Ascending aorta (tissue), 2 donors: Measurements from ENCODE around the gene RAPGEF2. TPM values are rescaled to one million over a fixed set of nuclear protein-coding genes. Genes with fewer than 3 reads are reported as not detected.

Experiments
- DNase-seq, 2 donors: peaks; one replicate each; pipeline ENCODE4 v3.0.0-alpha.2; 2019; ENCODE audit warnings: low spot score in 2 of 2
- H3K27ac ChIP-seq, 2 donors: fragments of 200-600 bp; sonication (generic); one replicate each; pipeline ENCODE4 v1.5.1; 2016 to 2017; ENCODE audit warnings: mild to moderate bottlenecking in 1 of 2
- H3K27me3 ChIP-seq: fragments of 200-600 bp; sonication (generic); one replicate; pipeline ENCODE4 v1.5.1; 2017
- H3K36me3 ChIP-seq, 2 donors: fragments of 200-600 bp; sonication (generic); one replicate each; pipeline ENCODE4 v1.5.1; 2016
- H3K4me1 ChIP-seq, 2 donors: fragments of 200-600 bp; sonication (generic); one replicate each; pipeline ENCODE4 v1.5.1; 2016 to 2017; ENCODE audit warnings: mild to moderate bottlenecking in 1 of 2
- H3K4me3 ChIP-seq, 2 donors: fragments of 200-600 bp; sonication (generic); one replicate each; pipeline ENCODE4 v1.5.1; 2016 to 2017; ENCODE audit warnings: mild to moderate bottlenecking in 1 of 2
- H3K9me3 ChIP-seq, 2 donors: fragments of 200-600 bp; sonication (generic); one replicate each; pipeline ENCODE4 v1.5.1; 2016
- intact Hi-C: fragments of 100-400 bp; cut with DNase I; formaldehyde crosslinking; loops from one replicate; pipeline ENCODE4 v1.15.1; 2023
- total RNA-seq: library from RNA; depleted of rRNA; stranded (reverse); fragments of >200 nt; gene quantifications from one replicate; pipeline ENCODE4 v1.1.0, GENCODE V29; 2016
- TF ChIP-seq, protein P1 (sequence below), 3 experiments: fragments of 200-600 bp in 2 of 3; fragments of 450-650 bp in 1 of 3; sonication (generic) in 2 of 3; IDR thresholded peaks; one replicate each; pipeline ENCODE4 v1.5.1; 2016 to 2019; ENCODE audit warnings: antibody characterized with exemption in 3 of 3, mild to moderate bottlenecking in 1 of 3, moderate library complexity in 1 of 3

Gene RAPGEF2
- total RNA-seq, 1 donor from 2014 or later, result 65.7 TPM

DNA sequence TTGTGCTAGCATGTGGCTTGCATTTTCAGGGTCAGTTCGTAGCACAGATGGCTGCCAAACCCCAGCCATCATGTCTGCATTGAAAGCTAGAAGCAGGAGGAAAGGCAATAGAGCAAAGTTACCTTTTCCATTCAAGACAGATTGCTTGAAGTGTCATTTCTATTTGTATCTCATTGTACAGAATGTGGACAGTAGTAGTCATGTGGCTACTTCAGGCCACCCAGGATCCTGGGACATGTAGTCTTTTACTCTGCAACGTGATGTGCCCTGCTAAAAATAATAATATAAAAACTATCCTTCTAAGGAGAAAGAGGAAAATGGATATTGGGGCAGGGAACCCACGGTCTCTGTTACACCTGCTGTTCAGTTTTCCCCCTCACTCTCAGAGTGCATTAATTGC lies 118.4 kb downstream of the RAPGEF2 start:
- no peak for DNase-seq
- Histone ChIP-seq H3K4me1 (no peaks in the 10 kb centered on the region), H3K4me3 (no peak overlapping the region), H3K27ac (no peak overlapping the region), H3K36me3 (no peaks in the 10 kb centered on the region), H3K9me3 (no peaks in the 10 kb centered on the region), H3K27me3 (no peaks in the 10 kb centered on the region)
- TF ChIP-seq, protein P1, sequence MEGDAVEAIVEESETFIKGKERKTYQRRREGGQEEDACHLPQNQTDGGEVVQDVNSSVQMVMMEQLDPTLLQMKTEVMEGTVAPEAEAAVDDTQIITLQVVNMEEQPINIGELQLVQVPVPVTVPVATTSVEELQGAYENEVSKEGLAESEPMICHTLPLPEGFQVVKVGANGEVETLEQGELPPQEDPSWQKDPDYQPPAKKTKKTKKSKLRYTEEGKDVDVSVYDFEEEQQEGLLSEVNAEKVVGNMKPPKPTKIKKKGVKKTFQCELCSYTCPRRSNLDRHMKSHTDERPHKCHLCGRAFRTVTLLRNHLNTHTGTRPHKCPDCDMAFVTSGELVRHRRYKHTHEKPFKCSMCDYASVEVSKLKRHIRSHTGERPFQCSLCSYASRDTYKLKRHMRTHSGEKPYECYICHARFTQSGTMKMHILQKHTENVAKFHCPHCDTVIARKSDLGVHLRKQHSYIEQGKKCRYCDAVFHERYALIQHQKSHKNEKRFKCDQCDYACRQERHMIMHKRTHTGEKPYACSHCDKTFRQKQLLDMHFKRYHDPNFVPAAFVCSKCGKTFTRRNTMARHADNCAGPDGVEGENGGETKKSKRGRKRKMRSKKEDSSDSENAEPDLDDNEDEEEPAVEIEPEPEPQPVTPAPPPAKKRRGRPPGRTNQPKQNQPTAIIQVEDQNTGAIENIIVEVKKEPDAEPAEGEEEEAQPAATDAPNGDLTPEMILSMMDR (IDR thresholded peaks at IDR 0.05), result no peak
- intact Hi-C loops, result no loop called here

GRCh38 chr4:159222043-159222552 lies 119.2 kb downstream of the RAPGEF2 start:
- H3K4me1 ChIP-seq, result no peaks in the 10 kb centered on the region
- no peak for DNase-seq
- intact Hi-C loops, result no loop called here
- H3K36me3 ChIP-seq, result no peaks in the 10 kb centered on the region
- no peak overlapping the region for H3K27ac ChIP-seq
- no peak overlapping the region for H3K4me3 ChIP-seq
- H3K9me3 ChIP-seq, result no peaks in the 10 kb centered on the region
- H3K27me3 ChIP-seq, result no peaks in the 10 kb centered on the region
- TF ChIP-seq, protein P1 (IDR thresholded peaks at IDR 0.05), result no peak

DNA sequence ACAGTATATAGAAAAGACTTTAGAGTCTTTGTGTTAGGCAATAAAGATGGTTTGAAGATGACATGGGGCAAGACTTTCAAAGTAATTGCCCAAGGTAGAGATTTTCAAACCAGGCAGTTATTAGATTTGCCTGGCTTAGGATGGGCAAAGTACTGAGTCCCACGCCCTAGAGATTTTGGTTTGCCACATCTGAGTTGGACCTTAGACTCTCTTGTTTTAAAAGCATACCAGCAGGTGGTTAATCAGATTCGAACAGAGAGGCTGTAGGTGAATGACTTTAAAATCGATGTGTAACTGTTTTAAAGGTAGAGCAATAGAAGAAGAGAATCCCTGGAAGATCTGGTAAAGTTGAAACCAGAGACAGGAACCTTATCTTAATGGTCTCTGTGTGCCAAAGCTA lies 121.5 kb downstream of the RAPGEF2 start:
- Histone ChIP-seq H3K27ac (no peak overlapping the region), H3K36me3 (no peaks in the 10 kb centered on the region), H3K4me1 (peaks cover 0 to 11% of the 10 kb centered on the region in 2 donors), H3K4me3 (no peak overlapping the region), H3K9me3 (no peaks in the 10 kb centered on the region), H3K27me3 (no peaks in the 10 kb centered on the region)
- TF ChIP-seq, protein P1 (IDR thresholded peaks at IDR 0.05), result no peak
- intact Hi-C loops, result no loop called here
- DNase-seq, result no peak

GRCh38 chr4:159227378-159227777 lies 124.5 kb downstream of the RAPGEF2 start:
- peak overlapping the region; percentile 39 to 48 for H3K4me3 ChIP-seq
- peak overlapping the region; percentile 20 to 54 for H3K27ac ChIP-seq
- H3K36me3 ChIP-seq, result no peaks in the 10 kb centered on the region
- intact Hi-C loops, result no loop called here
- no peak for DNase-seq
- H3K9me3 ChIP-seq, result no peaks in the 10 kb centered on the region
- H3K27me3 ChIP-seq, result no peaks in the 10 kb centered on the region
- TF ChIP-seq, protein P1 (IDR thresholded peaks at IDR 0.05), result no peak
- peaks cover 0 to 17% of the 10 kb centered on the region in 2 donors for H3K4me1 ChIP-seq

GRCh38 chr4:159227984-159228383 lies 125.1 kb downstream of the RAPGEF2 start:
- Histone ChIP-seq H3K27ac (peak overlapping the region; percentile 20 to 54), H3K9me3 (no peaks in the 10 kb centered on the region), H3K4me1 (peaks cover 0 to 17% of the 10 kb centered on the region in 2 donors), H3K27me3 (no peaks in the 10 kb centered on the region), H3K4me3 (peak overlapping the region; percentile 39 to 48), H3K36me3 (no peaks in the 10 kb centered on the region)
- TF ChIP-seq, protein P1 (IDR thresholded peaks at IDR 0.05), result peak in 1 of 3 experiments; percentile 18
- peak; percentile 24 to 88 for DNase-seq
- intact Hi-C loops, result no loop called here

GRCh38 chr4:159229164-159229563 lies 126.3 kb downstream of the RAPGEF2 start:
- intact Hi-C loops, result no loop called here
- Histone ChIP-seq H3K27ac (peak overlapping the region in 1 of 2 donors; percentile 54), H3K4me1 (peaks cover 0 to 17% of the 10 kb centered on the region in 2 donors), H3K27me3 (no peaks in the 10 kb centered on the region), H3K4me3 (peak overlapping the region; percentile 29 to 48), H3K9me3 (peaks cover 0 to 5% of the 10 kb centered on the region in 2 donors), H3K36me3 (no peaks in the 10 kb centered on the region)
- no peak for DNase-seq
- TF ChIP-seq, protein P1 (IDR thresholded peaks at IDR 0.05), result no peak
